HepG2 (cell line): ENCODE data around the gene XPOT. TPM values are rescaled to one million over a fixed set of nuclear protein-coding genes. Genes with fewer than 3 reads are reported as not detected.

Experiments
- ASH2L ChIP-seq: fragments of 300-600, 200-600 bp; sonication (generic); IDR thresholded peaks from 2 replicates; pipeline ENCODE4 v1.7.0; 2017; ENCODE audit warnings: low read depth, mild to moderate bottlenecking, moderate library complexity, mixed read lengths, low read length; ENCODE audit not compliant: insufficient read length
- CEBPZ ChIP-seq: IDR thresholded peaks from 2 replicates; pipeline ENCODE4 v1.6.1; 2012; ENCODE audit warnings: low read length, improper control_type of control experiment
- CSRNP1 ChIP-seq: sonication (generic); formaldehyde crosslinking; IDR thresholded peaks from 2 replicates; pipeline ENCODE4 v1.8.1; 2023; ENCODE audit warnings: mild to moderate bottlenecking, missing genetic modification reagents
- ELF1 ChIP-seq: sonication (generic); formaldehyde crosslinking; IDR thresholded peaks from 2 replicates; pipeline ENCODE4 v1.4.0; 2020; ENCODE audit warnings: missing genetic modification reagents
- KAT7 ChIP-seq: IDR thresholded peaks from 2 replicates; pipeline ENCODE4 v1.6.1; 2018; ENCODE audit warnings: borderline replicate concordance, missing compliant biosample characterization
- KDM2A ChIP-seq: sonication (generic); formaldehyde crosslinking; IDR thresholded peaks from 2 replicates; pipeline ENCODE4 v1.4.0; 2020; ENCODE audit warnings: low read depth, missing genetic modification reagents, borderline replicate concordance
- LCORL ChIP-seq, 2 experiments: fragments of 450-650 bp in 1 of 2; sonication (generic) in 1 of 2; formaldehyde crosslinking in 1 of 2; IDR thresholded peaks; 2 replicates each; pipeline versions ENCODE4 v1.5.0 to v1.6.1; 2017 to 2020; ENCODE audit warnings: antibody characterized with exemption in 1 of 2, missing genetic modification reagents in 1 of 2
- MXD4 ChIP-seq: IDR thresholded peaks from 2 replicates; pipeline ENCODE4 v1.6.1; 2016; ENCODE audit warnings: mild to moderate bottlenecking, missing biosample characterization, missing genetic modification reagents
- POGZ ChIP-seq: sonication (generic); formaldehyde crosslinking; IDR thresholded peaks from 2 replicates; pipeline ENCODE4 v1.4.0; 2020; ENCODE audit warnings: mild to moderate bottlenecking, missing genetic modification reagents
- RBM39 ChIP-seq: fragments of 200-400 bp; formaldehyde crosslinking; IDR thresholded peaks from one replicate; pipeline ENCODE4 v1.6.1; 2018; ENCODE audit warnings: antibody characterized with exemption, mild to moderate bottlenecking, low read depth, low read length; ENCODE audit not compliant: poor library complexity, severe bottlenecking
- SP4 ChIP-seq: sonication (generic); formaldehyde crosslinking; IDR thresholded peaks from 2 replicates; pipeline ENCODE4 v1.8.1; 2023; ENCODE audit warnings: mild to moderate bottlenecking, missing genetic modification reagents
- TARDBP ChIP-seq: sonication (generic); formaldehyde crosslinking; IDR thresholded peaks from 2 replicates; pipeline ENCODE4 v1.8.0; 2022; ENCODE audit warnings: mild to moderate bottlenecking, missing genetic modification reagents
- ZNF350 ChIP-seq: sonication (generic); formaldehyde crosslinking; IDR thresholded peaks from 2 replicates; pipeline ENCODE4 v1.4.0; 2020; ENCODE audit warnings: mild to moderate bottlenecking, low read depth, missing genetic modification reagents, borderline replicate concordance
- ZNF687 ChIP-seq: sonication (generic); formaldehyde crosslinking; IDR thresholded peaks from 2 replicates; pipeline ENCODE4 v1.5.1; 2020; ENCODE audit warnings: mild to moderate bottlenecking, missing genetic modification reagents, moderate library complexity
- ZNF878 ChIP-seq: sonication (generic); formaldehyde crosslinking; IDR thresholded peaks from 2 replicates; pipeline ENCODE4 v1.8.1; 2023; ENCODE audit warnings: mild to moderate bottlenecking, missing genetic modification reagents, moderate library complexity
- polyA plus RNA-seq, 8 experiments: library from polyadenylated mRNA; depleted of rRNA in 3 of 8; stranded (reverse) in 7 of 8; unstranded in 1 of 8; fragments of >200 nt; fragmentation: Illumina TruSeq in 4 of 8; extraction: Trizol in 4 of 8; gene quantifications; 2 replicates each; pipeline versions ENCODE4 v1.2.1 to v1.2.3, GENCODE V29; 2011 to 2016; ENCODE audit warnings: low read depth in 4 of 8, missing spikeins in 1 of 8, mixed read lengths in 1 of 8; ENCODE audit not compliant: insufficient read depth in 1 of 8
- total RNA-seq, 5 experiments: library from RNA; depleted of rRNA; stranded (reverse); fragments of >200 nt; fragmentation: Illumina TruSeq; extraction: Trizol; gene quantifications; 2 replicates each; pipeline ENCODE4 v1.2.3, GENCODE V29; 2016; ENCODE audit warnings: low read depth in 1 of 5
- TF ChIP-seq, protein P1 (sequence below): sonication (generic); formaldehyde crosslinking; IDR thresholded peaks from 2 replicates; pipeline ENCODE4 v1.4.0; 2020; ENCODE audit warnings: missing genetic modification reagents

XPOT gene
- total and polyA plus RNA-seq, 2 of the 13 experiments (the other 11 are each of a cell fraction or from before 2014, with no cell fraction given), result 93.8 to 102 TPM

- TF ChIP-seq ZNF687 (CRISPR knock-in tag) (peak; percentile 92), KDM2A (CRISPR knock-in tag) (peak; percentile 97), ZNF878 (CRISPR knock-in tag) (peak; percentile 86; the same call in 1 of the 2 replicates), POGZ (CRISPR knock-in tag) (peak; percentile 58), CSRNP1 (CRISPR knock-in tag) (peak; percentile 84; the same call in 1 of the 2 replicates), LCORL (IDR thresholded peaks at IDR 0.05) (no peak), LCORL (CRISPR knock-in tag; IDR thresholded peaks at IDR 0.05) (no peak; the same call in 1 of the 2 replicates), ASH2L (peak; percentile 88), CEBPZ (no peak), ZNF350 (CRISPR knock-in tag) (peak; percentile 32; the same call in 1 of the 2 replicates), ELF1 (CRISPR knock-in tag) (peak; percentile 90), MXD4 (CRISPR knock-in tag) (peak; percentile 79), TARDBP (CRISPR knock-in tag) (peak; percentile 59), KAT7 (CRISPR knock-in tag) (peak; percentile 67; the same call in 1 of the 2 replicates), SP4 (CRISPR knock-in tag) (peak; percentile 65), RBM39 (peak; percentile 80)
- TF ChIP-seq, protein P1, sequence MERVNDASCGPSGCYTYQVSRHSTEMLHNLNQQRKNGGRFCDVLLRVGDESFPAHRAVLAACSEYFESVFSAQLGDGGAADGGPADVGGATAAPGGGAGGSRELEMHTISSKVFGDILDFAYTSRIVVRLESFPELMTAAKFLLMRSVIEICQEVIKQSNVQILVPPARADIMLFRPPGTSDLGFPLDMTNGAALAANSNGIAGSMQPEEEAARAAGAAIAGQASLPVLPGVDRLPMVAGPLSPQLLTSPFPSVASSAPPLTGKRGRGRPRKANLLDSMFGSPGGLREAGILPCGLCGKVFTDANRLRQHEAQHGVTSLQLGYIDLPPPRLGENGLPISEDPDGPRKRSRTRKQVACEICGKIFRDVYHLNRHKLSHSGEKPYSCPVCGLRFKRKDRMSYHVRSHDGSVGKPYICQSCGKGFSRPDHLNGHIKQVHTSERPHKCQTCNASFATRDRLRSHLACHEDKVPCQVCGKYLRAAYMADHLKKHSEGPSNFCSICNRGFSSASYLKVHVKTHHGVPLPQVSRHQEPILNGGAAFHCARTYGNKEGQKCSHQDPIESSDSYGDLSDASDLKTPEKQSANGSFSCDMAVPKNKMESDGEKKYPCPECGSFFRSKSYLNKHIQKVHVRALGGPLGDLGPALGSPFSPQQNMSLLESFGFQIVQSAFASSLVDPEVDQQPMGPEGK (CRISPR knock-in tag), result peak; percentile 58; the same call in 1 of the 2 replicates
Observed at GRCh38 chr12:64451687-64452558, 47.7 kb downstream of the XPOT start, which contains the start of gene TBK1 (continued).
